WERI-Rb-1 (cell line): ENCODE measurements around the gene RHBG.
A peak's percentile ranks its signal among the peaks of the same experiment; 100 is the strongest.

ENCODE experiments used
- DNase-seq: peaks from one replicate; pipeline ENCODE4 v3.0.0-alpha.2; 2020
- H3K27ac ChIP-seq: fragments of 250-450 bp; sonication (Bioruptor Pico); 2 replicates; pipeline ENCODE4 v1.5.1; 2020; ENCODE audit warnings: mild to moderate bottlenecking, moderate library complexity
- H3K27me3 ChIP-seq: fragments of 250-450 bp; sonication (Bioruptor Pico); 2 replicates; pipeline ENCODE4 v1.5.1; 2021; ENCODE audit warnings: mild to moderate bottlenecking, low read depth, moderate library complexity; ENCODE audit not compliant: insufficient read depth, severe bottlenecking
- H3K36me3 ChIP-seq: fragments of 250-450 bp; sonication (Bioruptor Pico); 2 replicates; pipeline ENCODE4 v1.5.1; 2020; ENCODE audit warnings: mild to moderate bottlenecking, moderate library complexity
- H3K4me3 ChIP-seq: 2 replicates; pipeline ENCODE4 v1.5.1; 2011; ENCODE audit warnings: low read depth, mild to moderate bottlenecking, control low read depth, low read length
- H3K9me3 ChIP-seq: fragments of 250-450 bp; sonication (Bioruptor Pico); 2 replicates; pipeline ENCODE4 v1.5.1; 2021; ENCODE audit warnings: mild to moderate bottlenecking, moderate library complexity; ENCODE audit not compliant: severe bottlenecking
- CTCF ChIP-seq: IDR thresholded peaks from 2 replicates; pipeline ENCODE4 v1.5.1; 2011; ENCODE audit warnings: low read depth, mild to moderate bottlenecking, control low read depth, inconsistent platforms, low read length

The RHBG gene

GRCh38 chr1:156359249-156359648 lies 9.8 kb upstream of the RHBG start:
- no peak for DNase-seq

DNA sequence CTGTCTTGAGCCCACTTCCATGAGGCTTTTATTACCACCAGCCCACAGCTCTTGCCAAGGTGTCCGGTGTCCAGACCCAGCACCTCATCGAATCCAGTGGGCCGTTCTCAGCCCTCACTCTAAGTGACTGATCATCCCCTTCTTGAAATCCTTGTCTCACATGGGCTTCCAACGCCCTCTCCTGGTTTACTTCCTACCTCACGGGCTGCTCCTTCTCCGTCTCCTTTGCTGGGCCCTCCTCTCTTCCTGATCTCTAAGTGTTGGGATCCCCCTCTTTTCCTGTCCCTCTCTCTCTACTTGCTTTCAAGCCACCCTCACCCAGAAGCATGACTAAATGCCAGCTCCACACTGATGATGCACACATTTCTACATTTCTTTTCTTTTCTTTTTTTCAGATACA lies 9.0 kb upstream of the RHBG start:
- TF ChIP-seq CTCF: peak; percentile 94
- H3K27me3 ChIP-seq: no peaks in the 10 kb centered on the region
- H3K9me3 ChIP-seq: no peaks in the 10 kb centered on the region
- no peaks in the 10 kb centered on the region for H3K36me3 ChIP-seq
- no peak overlapping the region for H3K27ac ChIP-seq
- DNase-seq: peak; percentile 88
- no peak overlapping the region for H3K4me3 ChIP-seq

More at GRCh38 chr1:156359249-156359648, 9.8 kb upstream of the RHBG start:
- no peak overlapping the region for H3K27ac ChIP-seq
- no peaks in the 10 kb centered on the region for H3K36me3 ChIP-seq
- TF ChIP-seq CTCF: no peak
- no peaks in the 10 kb centered on the region for H3K9me3 ChIP-seq
- H3K27me3 ChIP-seq: no peaks in the 10 kb centered on the region
- H3K4me3 ChIP-seq: no peak overlapping the region

- no peak for DNase-seq
- H3K9me3 ChIP-seq: no peaks in the 10 kb centered on the region
- H3K27ac ChIP-seq: no peak overlapping the region
- H3K4me3 ChIP-seq: no peak overlapping the region
- no peaks in the 10 kb centered on the region for H3K27me3 ChIP-seq
- no peak for TF ChIP-seq CTCF
- no peaks in the 10 kb centered on the region for H3K36me3 ChIP-seq
Measured at GRCh38 chr1:156360534-156360933, 8.5 kb upstream of the RHBG start.

GRCh38 chr1:156365754-156366153 lies 3.3 kb upstream of the RHBG start:
- H3K4me3 ChIP-seq: no peak overlapping the region
- H3K36me3 ChIP-seq: no peaks in the 10 kb centered on the region; the same call in 1 of the 2 replicates
- no peak for TF ChIP-seq CTCF
- H3K27ac ChIP-seq: no peak overlapping the region
- DNase-seq: no peak
- H3K27me3 ChIP-seq: no peaks in the 10 kb centered on the region
- no peaks in the 10 kb centered on the region for H3K9me3 ChIP-seq

GRCh38 chr1:156366378-156367166 lies 2.4 kb upstream of the RHBG start:
- Histone ChIP-seq H3K27ac (no peak overlapping the region), H3K9me3 (no peaks in the 10 kb centered on the region), H3K27me3 (no peaks in the 10 kb centered on the region), H3K4me3 (no peak overlapping the region), H3K36me3 (no peaks in the 10 kb centered on the region; the same call in 1 of the 2 replicates)
- TF ChIP-seq CTCF: no peak
- DNase-seq: no peak
